Ectodermal cell (in vitro differentiated cells): ENCODE results near the gene TBX15.

Experiments used
- H3K27ac ChIP-seq: 2 replicates; pipeline ENCODE4 v1.7.0; 2013; ENCODE audit warnings: mild to moderate bottlenecking, low read depth, low read length; ENCODE audit not compliant: insufficient read depth, poor library complexity, severe bottlenecking
- H3K27me3 ChIP-seq: 2 replicates; pipeline ENCODE4 v1.7.0; 2013; ENCODE audit warnings: mild to moderate bottlenecking, low read length; ENCODE audit not compliant: insufficient read depth, control insufficient read depth, poor library complexity, severe bottlenecking
- H3K36me3 ChIP-seq: one replicate; pipeline ENCODE4 v1.7.0; 2013; ENCODE audit warnings: low read length; ENCODE audit not compliant: control insufficient read depth, insufficient read depth
- H3K4me1 ChIP-seq: one replicate; pipeline ENCODE4 v1.7.0; 2013; ENCODE audit warnings: low read length; ENCODE audit not compliant: control insufficient read depth, insufficient read depth
- H3K4me3 ChIP-seq: 2 replicates; pipeline ENCODE4 v1.7.0; 2013; ENCODE audit warnings: low read depth, low read length, control low read depth; ENCODE audit not compliant: insufficient read depth
- H3K9me3 ChIP-seq: 2 replicates; pipeline ENCODE4 v1.7.0; 2013; ENCODE audit warnings: mild to moderate bottlenecking, low read length, moderate library complexity; ENCODE audit not compliant: control insufficient read depth
- WGBS, 2 experiments: methylation state at CpG; one replicate each; pipeline ENCODE4 v1.1.7; 2013; ENCODE audit warnings: missing lambda C conversion rate in 2 of 2; 5-methylcytosine and 5-hydroxymethylcytosine counted together

TBX15 gene

GRCh38 chr1:119009312-119009655 is 21.1 kb upstream of the TBX15 start:
- Histone ChIP-seq H3K4me1 (peaks cover 5% of the 10 kb centered on the region), H3K27me3 (peaks cover 53% of the 10 kb centered on the region), H3K9me3 (no peaks in the 10 kb centered on the region), H3K4me3 (no peak overlapping the region), H3K36me3 (no peaks in the 10 kb centered on the region), H3K27ac (no peak overlapping the region)
- 21 to 26% methylated on average over 2 of the region's 2 CpGs for WGBS, 2 experiments

DNA sequence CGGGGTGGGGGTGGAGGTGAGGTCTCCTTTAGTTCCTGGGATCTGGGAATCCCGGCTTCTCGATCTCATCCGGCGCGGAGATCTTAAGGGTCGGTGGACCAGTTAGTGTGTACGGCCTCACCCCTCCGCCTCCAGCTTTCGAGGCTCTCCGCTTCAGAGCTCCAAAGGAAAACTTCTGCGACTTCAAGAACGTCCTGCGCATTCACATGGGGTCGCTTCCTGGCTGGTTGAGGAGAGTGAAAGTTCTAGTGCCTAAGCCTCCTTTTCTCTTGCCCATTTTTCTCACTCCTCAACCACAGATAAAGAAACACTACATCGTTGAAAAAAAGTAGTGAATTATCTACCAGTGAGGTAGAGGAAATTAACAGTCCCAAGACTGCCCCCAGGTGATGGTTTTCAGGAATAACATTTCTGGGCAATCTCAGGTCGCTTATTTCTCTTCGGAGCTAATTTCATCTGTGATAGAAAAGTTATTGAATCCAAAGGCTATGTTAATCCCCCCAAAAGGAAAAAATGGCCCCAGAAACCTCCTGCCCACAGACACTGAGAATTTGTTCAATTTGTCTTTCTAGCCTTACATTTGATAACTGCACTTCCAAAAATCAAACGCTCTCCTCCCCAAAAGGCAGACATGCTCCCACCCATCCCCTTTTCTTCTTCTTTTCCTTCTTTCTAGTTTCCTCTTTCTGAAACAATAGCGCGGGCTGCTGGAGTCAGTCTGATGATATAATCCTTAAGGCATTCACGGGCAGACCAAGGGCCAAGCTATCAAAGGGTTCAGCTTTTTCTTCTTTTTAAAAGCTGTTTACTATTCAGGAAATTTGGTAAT is 20.6 kb upstream of the TBX15 start:
- 35 to 37% methylated on average over 22 of the region's 22 CpGs for WGBS, 2 experiments
- H3K9me3 ChIP-seq, result no peaks in the 10 kb centered on the region
- H3K27me3 ChIP-seq, result peaks cover 59% of the 10 kb centered on the region
- H3K4me1 ChIP-seq, result peaks cover 5% of the 10 kb centered on the region
- H3K27ac ChIP-seq, result no peak overlapping the region
- H3K4me3 ChIP-seq, result peak overlapping the region; percentile 14
- H3K36me3 ChIP-seq, result no peaks in the 10 kb centered on the region

GRCh38 chr1:119007670-119008482 is 19.7 kb upstream of the TBX15 start:
- Histone ChIP-seq H3K4me3 (peak overlapping the region; percentile 14), H3K36me3 (no peaks in the 10 kb centered on the region), H3K27ac (no peak overlapping the region), H3K4me1 (peaks cover 5% of the 10 kb centered on the region), H3K27me3 (peaks cover 67% of the 10 kb centered on the region), H3K9me3 (no peaks in the 10 kb centered on the region)
- WGBS, 2 experiments, result 47 to 50% methylated on average over 61 of the region's 61 CpGs

DNA sequence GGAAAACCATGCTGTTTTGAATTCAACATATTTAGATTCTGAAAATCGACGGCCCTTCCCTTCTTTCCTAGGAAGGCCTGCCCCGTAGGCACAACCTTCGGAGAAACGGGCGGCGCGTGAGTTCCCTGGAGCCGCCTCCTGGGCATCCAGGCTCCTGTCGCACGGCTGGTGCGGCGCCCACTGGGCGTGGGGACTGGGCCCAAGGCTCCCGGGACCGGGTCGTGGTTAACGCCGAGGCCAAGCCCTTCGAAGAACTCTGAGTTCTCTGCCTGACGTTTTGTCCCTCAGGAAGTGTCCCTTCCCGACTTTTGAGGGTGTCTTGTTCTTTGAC is 19.2 kb upstream of the TBX15 start:
- H3K4me1 ChIP-seq, result peaks cover 5% of the 10 kb centered on the region
- H3K36me3 ChIP-seq, result no peaks in the 10 kb centered on the region
- H3K27me3 ChIP-seq, result peaks cover 73% of the 10 kb centered on the region
- no peak overlapping the region for H3K27ac ChIP-seq
- 43 to 49% methylated on average over 22 of the region's 22 CpGs for WGBS, 2 experiments
- no peaks in the 10 kb centered on the region for H3K9me3 ChIP-seq
- no peak overlapping the region for H3K4me3 ChIP-seq

- Histone ChIP-seq H3K27ac (no peak overlapping the region), H3K36me3 (no peaks in the 10 kb centered on the region), H3K9me3 (no peaks in the 10 kb centered on the region), H3K27me3 (peaks cover 80% of the 10 kb centered on the region), H3K4me3 (no peak overlapping the region), H3K4me1 (peaks cover 5% of the 10 kb centered on the region)
- WGBS, 2 experiments, result 45 to 50% methylated on average over 81 of the region's 81 CpGs
Measured at GRCh38 chr1:119006406-119007279, 18.5 kb upstream of the TBX15 start.

DNA sequence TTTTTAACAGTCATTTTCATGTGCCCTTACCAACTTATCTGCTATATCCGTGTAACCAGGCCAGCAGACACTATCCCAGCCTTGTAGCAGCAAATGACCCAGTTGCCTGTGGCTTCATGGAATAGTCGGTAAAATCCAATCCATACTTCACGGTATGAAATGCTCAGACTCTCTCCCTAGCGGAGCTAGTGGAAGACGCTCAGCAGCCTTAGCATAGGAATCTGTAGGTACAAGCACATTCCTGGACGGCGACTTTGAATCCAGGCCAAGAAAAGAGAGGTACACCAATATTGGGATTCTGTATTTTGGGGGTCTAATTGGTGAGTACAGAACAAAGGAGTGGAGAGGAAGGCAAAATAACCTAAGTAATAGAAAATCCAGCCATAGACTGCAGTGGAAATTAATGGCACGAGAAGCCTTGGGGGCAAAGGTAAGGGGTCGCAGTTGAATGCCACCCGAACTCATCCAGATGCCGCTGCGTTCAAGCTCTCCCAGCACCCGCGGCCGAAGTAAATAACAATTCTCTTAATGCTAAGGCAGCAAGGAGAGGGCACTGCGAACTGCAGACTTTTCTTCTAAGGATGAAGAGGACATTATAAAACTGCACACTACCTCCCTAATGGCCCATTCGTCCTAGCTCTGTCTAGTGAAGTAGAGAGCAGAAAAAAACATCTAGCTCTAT is 17.7 kb upstream of the TBX15 start:
- no peaks in the 10 kb centered on the region for H3K36me3 ChIP-seq
- 55% methylated on average over 17 of the region's 17 CpGs for WGBS, 2 experiments
- H3K27me3 ChIP-seq, result peaks cover 88% of the 10 kb centered on the region
- peaks cover 5% of the 10 kb centered on the region for H3K4me1 ChIP-seq
- H3K9me3 ChIP-seq, result no peaks in the 10 kb centered on the region
- H3K4me3 ChIP-seq, result no peak overlapping the region
- H3K27ac ChIP-seq, result no peak overlapping the region

DNA sequence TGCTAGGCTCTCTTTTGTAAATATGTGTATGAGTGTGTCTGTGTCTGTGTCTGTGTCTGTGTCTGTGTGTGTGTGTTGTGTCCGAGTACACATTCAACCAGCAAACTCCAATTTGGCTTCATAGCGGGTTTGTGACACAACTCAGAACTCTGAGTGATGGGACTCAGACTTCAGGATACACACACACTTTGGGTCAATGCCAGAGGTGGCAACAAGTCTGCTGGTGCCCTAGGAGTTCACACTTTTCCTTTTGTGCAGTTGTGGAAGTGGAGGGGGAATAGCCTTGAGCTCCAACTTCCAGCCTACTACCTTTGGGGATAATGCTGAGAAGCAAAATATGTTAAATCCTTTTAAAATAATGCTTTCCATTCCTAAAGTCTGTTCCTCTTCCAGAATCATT is 16.6 kb upstream of the TBX15 start:
- H3K4me1 ChIP-seq, result peaks cover 5% of the 10 kb centered on the region
- no peaks in the 10 kb centered on the region for H3K9me3 ChIP-seq
- peaks cover 98% of the 10 kb centered on the region for H3K27me3 ChIP-seq
- no peak overlapping the region for H3K4me3 ChIP-seq
- no peak overlapping the region for H3K27ac ChIP-seq
- WGBS, 2 experiments, result 78 to 82% methylated on average over 2 of the region's 2 CpGs
- no peaks in the 10 kb centered on the region for H3K36me3 ChIP-seq

- peaks cover 5% of the 10 kb centered on the region for H3K4me1 ChIP-seq
- H3K27ac ChIP-seq, result no peak overlapping the region
- H3K36me3 ChIP-seq, result no peaks in the 10 kb centered on the region
- no peaks in the 10 kb centered on the region for H3K9me3 ChIP-seq
- WGBS, 2 experiments, result 59 to 84% methylated on average over 5 of the region's 5 CpGs
- no peak overlapping the region for H3K4me3 ChIP-seq
- peaks cover 100% of the 10 kb centered on the region for H3K27me3 ChIP-seq
Measured at GRCh38 chr1:119004129-119004527, 16.0 kb upstream of the TBX15 start.

GRCh38 chr1:119003413-119004128 is 15.4 kb upstream of the TBX15 start:
- Histone ChIP-seq H3K27me3 (peaks cover 100% of the 10 kb centered on the region), H3K4me3 (no peak overlapping the region), H3K27ac (no peak overlapping the region), H3K4me1 (peaks cover 5% of the 10 kb centered on the region), H3K9me3 (no peaks in the 10 kb centered on the region), H3K36me3 (no peaks in the 10 kb centered on the region)
- WGBS, 2 experiments, result 88% methylated on average over 13 to 14 of the region's 14 CpGs
